ENCODE data around the gene JHY. TPM values are rescaled to one million over a fixed set of nuclear protein-coding genes. Genes with fewer than 3 reads are reported as not detected.

Gene JHY
- total RNA-seq, 2 donors from 2014 or later: 4.9 to 7.0 TPM

DNA sequence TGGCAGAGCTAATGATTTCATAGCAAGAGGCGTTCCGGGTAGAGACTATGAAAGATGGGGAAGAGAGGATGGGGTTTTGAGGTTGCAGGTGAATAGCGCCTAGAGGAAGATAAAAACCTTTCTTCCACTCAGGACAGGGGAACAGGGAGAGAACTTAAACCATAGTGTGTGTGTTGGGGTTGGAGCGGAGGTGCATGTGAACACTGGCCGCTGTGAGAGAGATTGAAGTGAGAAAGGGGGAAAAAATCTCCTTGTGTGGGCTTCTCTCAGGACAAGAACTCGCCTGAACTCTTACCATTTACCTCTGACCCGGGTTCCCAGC lies 95.7 kb downstream of the JHY start:
- Histone ChIP-seq H3K27me3 (replicated peaks; ENCODE audit: insufficient read depth) (peaks cover 53% of the 10 kb centered on the region), H3K9me3 (no peaks in the 10 kb centered on the region), H3K36me3 (no peaks in the 10 kb centered on the region), H3K4me1 (ENCODE audit: control insufficient read depth in 1 of 2, low read depth in 2 of 2) (peaks cover 9 to 23% of the 10 kb centered on the region in 2 donors), H3K27ac (no peak overlapping the region), H3K4me3 (no peak overlapping the region)
- no peak for DNase-seq (ENCODE audit: low spot score)
- TF ChIP-seq, protein P1, sequence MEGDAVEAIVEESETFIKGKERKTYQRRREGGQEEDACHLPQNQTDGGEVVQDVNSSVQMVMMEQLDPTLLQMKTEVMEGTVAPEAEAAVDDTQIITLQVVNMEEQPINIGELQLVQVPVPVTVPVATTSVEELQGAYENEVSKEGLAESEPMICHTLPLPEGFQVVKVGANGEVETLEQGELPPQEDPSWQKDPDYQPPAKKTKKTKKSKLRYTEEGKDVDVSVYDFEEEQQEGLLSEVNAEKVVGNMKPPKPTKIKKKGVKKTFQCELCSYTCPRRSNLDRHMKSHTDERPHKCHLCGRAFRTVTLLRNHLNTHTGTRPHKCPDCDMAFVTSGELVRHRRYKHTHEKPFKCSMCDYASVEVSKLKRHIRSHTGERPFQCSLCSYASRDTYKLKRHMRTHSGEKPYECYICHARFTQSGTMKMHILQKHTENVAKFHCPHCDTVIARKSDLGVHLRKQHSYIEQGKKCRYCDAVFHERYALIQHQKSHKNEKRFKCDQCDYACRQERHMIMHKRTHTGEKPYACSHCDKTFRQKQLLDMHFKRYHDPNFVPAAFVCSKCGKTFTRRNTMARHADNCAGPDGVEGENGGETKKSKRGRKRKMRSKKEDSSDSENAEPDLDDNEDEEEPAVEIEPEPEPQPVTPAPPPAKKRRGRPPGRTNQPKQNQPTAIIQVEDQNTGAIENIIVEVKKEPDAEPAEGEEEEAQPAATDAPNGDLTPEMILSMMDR (IDR thresholded peaks at IDR 0.05): no peak
- ATAC-seq (ENCODE audit: insufficient number of reproducible peaks, low FRiP score, low read depth): no peak

DNA sequence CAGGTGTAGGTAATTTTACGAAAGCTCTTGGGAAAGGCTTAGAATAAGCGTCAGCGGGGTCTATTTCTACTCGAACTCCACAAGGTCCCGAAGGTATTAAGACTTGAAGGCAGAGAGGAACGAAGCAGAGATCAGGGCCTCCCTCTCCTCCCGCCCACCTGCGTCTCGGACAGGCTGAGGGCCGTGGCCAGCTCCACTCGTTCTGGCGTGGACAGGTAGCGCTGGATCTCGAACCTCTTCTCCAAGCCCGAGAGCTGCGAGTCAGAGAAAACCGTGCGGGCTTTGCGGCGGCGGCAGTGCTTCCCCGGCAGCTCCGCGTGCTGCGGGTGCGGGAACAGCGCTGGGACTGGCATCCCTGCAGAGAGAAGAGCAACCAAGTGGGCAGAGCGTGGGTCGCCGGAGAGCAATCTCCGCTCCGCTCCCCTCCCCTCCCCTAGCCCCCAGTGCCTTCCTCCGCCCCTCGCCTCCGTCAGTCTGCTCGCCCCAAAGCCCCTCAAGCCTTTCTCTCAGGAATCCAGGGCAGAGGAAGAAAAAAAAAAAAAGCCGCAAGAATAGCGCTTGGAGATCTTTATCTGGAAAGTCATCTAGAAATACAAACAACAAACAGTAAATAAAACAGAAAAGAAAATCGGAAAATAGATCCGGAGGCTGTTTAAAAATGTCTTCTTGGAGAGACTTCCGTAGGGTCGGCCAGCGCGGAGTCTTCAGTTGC lies 96.7 kb downstream of the JHY start:
- peaks cover 58% of the 10 kb centered on the region for H3K27me3 ChIP-seq (replicated peaks; ENCODE audit: insufficient read depth)
- H3K4me3 ChIP-seq: no peak overlapping the region
- no peaks in the 10 kb centered on the region for H3K36me3 ChIP-seq
- ATAC-seq (ENCODE audit: insufficient number of reproducible peaks, low FRiP score, low read depth): no peak
- DNase-seq (ENCODE audit: low spot score): no peak
- peaks cover 9 to 30% of the 10 kb centered on the region in 2 donors for H3K4me1 ChIP-seq (ENCODE audit: control insufficient read depth in 1 of 2, low read depth in 2 of 2)
- no peaks in the 10 kb centered on the region for H3K9me3 ChIP-seq
- TF ChIP-seq, protein P1 (IDR thresholded peaks at IDR 0.05): no peak
- H3K27ac ChIP-seq: no peak overlapping the region

DNA sequence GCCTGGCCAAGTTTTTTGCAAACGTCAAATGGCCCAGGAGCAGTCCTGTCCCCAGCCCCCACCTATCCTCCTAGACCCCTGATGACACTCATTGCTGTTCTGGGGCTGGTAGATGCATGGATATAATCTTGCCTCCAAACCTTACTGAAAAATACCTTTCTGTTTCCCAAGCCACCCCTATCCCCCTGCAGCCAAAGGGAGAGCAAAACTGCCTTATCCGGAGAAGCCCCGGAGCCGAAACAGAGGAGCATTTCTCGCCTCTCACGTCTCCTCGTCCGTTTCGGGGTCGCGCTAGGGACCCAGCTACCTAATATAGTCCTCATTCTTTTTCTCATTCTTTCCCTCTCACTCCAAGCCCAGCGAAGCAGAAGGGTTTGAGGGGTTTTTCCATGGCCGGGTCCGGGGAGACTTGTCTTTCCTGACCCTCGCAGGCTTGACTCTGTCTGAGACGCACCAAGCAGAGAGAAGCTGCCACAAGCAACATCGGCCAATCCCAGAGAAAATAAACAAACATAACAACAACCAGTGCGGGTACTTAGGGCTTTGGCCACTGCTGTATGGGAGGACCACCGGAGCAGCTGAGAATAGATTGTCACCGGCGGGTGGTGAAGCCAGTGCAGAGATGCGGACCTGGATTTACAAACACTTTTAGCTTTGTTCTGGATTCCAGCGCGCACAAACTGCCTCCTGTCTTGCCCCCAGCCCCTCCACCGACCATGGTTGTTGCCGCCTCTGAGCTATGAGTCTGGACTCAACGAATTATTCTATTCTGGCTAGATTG lies 97.4 kb downstream of the JHY start:
- no peak overlapping the region for H3K4me3 ChIP-seq
- no peaks in the 10 kb centered on the region for H3K9me3 ChIP-seq
- no peaks in the 10 kb centered on the region for H3K36me3 ChIP-seq
- DNase-seq (ENCODE audit: low spot score) (no peak), ATAC-seq (ENCODE audit: insufficient number of reproducible peaks, low FRiP score, low read depth) (no peak)
- peaks cover 13 to 37% of the 10 kb centered on the region in 2 donors for H3K4me1 ChIP-seq (ENCODE audit: control insufficient read depth in 1 of 2, low read depth in 2 of 2)
- TF ChIP-seq, protein P1 (IDR thresholded peaks at IDR 0.05): no peak
- peaks cover 56% of the 10 kb centered on the region for H3K27me3 ChIP-seq (replicated peaks; ENCODE audit: insufficient read depth)
- H3K27ac ChIP-seq: no peak overlapping the region

DNA sequence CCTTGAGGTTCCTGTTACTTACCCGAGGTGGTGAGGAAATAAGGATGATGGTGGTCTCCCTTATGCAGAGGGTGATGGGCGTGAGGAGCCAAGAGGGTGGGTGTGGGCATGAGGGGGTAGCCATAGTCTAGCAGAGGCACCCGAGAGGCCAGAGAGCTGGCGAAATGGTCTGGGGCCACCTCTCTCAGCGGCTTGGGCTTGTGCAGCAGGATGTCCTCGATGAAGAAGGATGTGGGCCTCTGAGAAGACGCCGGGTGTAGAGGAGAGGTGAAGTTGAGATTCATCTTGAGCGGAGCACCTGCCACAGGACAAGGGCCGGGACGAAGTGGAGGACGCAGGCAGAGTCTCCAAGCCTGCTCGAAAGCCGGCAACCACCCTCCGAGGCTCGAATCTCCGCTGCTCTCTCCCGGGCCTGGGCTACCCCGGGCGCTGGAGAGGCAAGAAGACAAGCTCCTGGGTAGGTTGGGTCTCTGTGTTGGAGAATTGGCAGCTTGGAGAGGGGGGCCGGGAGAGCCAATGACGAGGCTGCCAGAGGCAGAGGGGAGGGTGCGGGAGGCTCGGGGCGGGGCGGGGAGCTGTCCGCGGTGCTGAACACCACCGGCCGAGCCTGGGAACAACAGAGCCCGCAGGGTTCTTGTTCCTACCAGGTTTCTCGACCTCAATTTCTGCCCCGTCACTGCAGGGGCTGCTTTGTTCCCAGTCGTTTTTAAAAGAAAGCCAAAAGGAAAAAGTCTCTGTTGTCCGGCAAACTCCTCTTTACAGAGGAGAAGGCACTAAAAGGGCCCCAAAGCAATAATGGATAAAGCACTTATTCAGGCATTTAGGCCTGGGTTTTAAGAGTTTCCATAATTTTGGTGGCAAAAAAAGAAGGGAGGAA lies 99.1 kb downstream of the JHY start, which contains the start of gene BSX:
Gene BSX, minus strand, starts transcription at position 447 of the 877 bp plus-strand sequence. Its CDS starts 163 bp downstream, at position 284.
- H3K9me3 ChIP-seq: no peaks in the 10 kb centered on the region
- H3K27ac ChIP-seq: no peak within 1 kb of the TSS
- no peak within 1 kb of the TSS for H3K4me3 ChIP-seq
- H3K27me3 ChIP-seq (replicated peaks; ENCODE audit: insufficient read depth): peaks cover 56% of the 10 kb centered on the region
- DNase-seq (ENCODE audit: low spot score) (no peak), ATAC-seq (ENCODE audit: insufficient number of reproducible peaks, low FRiP score, low read depth) (no peak)
- H3K4me1 ChIP-seq (ENCODE audit: control insufficient read depth in 1 of 2, low read depth in 2 of 2): peaks cover 13 to 37% of the 10 kb centered on the region in 2 donors
- TF ChIP-seq, protein P1 (IDR thresholded peaks at IDR 0.05): no peak
- no peaks in the 10 kb centered on the region for H3K36me3 ChIP-seq

Data from thoracic aorta (tissue), 2 donors.